HFF-Myc (cell line): ENCODE results near the gene DNAAF6.

Experiments
- DNase-seq: peaks from one replicate; pipeline ENCODE4 v3.0.0-alpha.2; 2011; ENCODE audit warnings: low read depth; ENCODE audit errors: extremely low read depth
- H3K4me3 ChIP-seq: replicated peaks from 2 replicates; pipeline ENCODE4 v1.5.1; 2011; ENCODE audit warnings: low read depth, mild to moderate bottlenecking, control low read depth, low read length
- TF ChIP-seq, protein P1 (sequence below): IDR thresholded peaks from 2 replicates; pipeline ENCODE4 v1.5.1; 2012; ENCODE audit warnings: mild to moderate bottlenecking, low read depth, low read length, control low read depth; ENCODE audit errors: missing control alignments

DNAAF6 gene

DNA sequence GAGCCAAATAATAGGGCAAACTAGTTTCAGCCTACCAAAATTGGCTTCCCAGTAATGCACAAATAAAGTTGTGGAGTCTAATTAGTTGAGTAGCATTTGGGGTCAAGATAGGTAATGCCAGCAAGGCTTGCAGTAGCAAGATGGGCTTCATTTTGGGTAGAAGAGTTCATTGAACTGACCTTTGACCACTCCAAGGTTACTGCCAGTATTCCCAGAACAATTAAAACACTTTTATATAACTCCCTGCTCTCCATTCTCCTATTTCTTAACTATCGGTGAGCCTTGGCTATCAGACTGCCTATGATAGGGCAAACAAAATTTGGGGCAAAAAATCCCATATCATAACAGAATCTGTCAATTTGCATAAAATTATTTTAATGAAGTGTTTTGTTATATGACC is 7.1 kb downstream of the DNAAF6 start:
- DNase-seq, result no peak
- H3K4me3 ChIP-seq, result no peak overlapping the region
- TF ChIP-seq, protein P1, sequence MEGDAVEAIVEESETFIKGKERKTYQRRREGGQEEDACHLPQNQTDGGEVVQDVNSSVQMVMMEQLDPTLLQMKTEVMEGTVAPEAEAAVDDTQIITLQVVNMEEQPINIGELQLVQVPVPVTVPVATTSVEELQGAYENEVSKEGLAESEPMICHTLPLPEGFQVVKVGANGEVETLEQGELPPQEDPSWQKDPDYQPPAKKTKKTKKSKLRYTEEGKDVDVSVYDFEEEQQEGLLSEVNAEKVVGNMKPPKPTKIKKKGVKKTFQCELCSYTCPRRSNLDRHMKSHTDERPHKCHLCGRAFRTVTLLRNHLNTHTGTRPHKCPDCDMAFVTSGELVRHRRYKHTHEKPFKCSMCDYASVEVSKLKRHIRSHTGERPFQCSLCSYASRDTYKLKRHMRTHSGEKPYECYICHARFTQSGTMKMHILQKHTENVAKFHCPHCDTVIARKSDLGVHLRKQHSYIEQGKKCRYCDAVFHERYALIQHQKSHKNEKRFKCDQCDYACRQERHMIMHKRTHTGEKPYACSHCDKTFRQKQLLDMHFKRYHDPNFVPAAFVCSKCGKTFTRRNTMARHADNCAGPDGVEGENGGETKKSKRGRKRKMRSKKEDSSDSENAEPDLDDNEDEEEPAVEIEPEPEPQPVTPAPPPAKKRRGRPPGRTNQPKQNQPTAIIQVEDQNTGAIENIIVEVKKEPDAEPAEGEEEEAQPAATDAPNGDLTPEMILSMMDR, result no peak

DNA sequence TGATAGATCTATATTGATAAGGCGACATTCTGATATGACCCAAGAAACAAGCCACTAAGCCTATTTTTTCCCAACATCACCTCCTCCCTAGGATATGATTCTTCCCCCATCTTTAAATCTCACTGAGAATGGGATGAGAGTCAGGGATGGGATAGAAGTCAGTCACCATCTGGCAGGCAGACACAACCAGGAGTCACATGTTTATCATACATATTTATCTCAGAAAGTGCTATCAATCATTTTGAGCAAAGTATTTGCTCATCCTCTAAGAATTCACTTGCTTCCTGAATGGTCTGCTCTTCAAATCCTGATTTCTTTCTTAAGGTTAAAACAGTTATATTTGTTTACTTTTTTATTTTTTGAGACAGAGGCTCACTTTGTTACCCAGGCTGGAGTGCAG is 20.3 kb downstream of the DNAAF6 start:
- DNase-seq, result no peak
- no peak overlapping the region for H3K4me3 ChIP-seq
- TF ChIP-seq, protein P1, result no peak

- DNase-seq, result no peak
These were observed 21.5 kb downstream of the DNAAF6 start for GRCh38 chrX:107227780-107228485.

DNA sequence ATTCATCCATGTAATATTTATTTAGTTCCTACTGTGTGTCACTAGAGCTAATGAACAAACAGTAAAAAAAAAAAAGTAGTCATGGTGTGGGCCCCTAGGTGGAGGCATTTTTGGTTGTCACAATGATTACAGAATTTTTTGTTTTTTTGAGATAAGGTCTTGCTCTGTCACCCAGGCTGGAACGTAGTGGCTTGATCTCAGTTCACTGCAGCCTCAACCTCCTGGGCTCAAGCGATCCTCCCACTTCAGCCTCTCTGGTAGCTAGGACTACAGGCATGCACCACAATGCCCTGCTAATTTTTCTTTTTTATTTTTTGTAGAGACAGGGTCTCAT is 22.0 kb downstream of the DNAAF6 start:
- no peak for DNase-seq
- TF ChIP-seq, protein P1, result no peak
- H3K4me3 ChIP-seq, result no peak overlapping the region

More at GRCh38 chrX:107227780-107228485, 21.5 kb downstream of the DNAAF6 start:
- TF ChIP-seq, protein P1, result no peak
- H3K4me3 ChIP-seq, result no peak overlapping the region

GRCh38 chrX:107272431-107272921 is 66.1 kb downstream of the DNAAF6 start:
- DNase-seq, result no peak
- H3K4me3 ChIP-seq, result no peak overlapping the region
- TF ChIP-seq, protein P1, result no peak

DNA sequence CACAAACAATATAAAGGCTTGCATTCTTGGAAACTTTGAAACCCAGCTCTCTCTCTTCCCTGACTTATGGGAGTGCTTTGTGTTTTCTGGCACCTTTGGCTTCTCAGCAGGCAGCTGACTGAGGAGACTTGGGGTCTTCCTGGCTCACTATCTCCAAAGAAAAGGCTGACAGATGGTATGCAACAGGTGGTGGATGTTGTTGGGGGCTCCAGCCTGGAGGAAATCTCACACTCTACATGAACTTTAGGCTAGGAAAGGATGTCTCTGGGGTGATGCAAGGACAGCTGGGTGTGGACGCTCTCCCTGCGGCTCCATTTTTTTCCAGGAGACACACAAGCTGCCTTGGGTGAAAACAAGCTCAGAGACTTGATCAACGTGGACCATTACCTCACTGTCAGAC is 67.4 kb downstream of the DNAAF6 start:
- no peak overlapping the region for H3K4me3 ChIP-seq
- DNase-seq, result no peak
- TF ChIP-seq, protein P1, result no peak

DNA sequence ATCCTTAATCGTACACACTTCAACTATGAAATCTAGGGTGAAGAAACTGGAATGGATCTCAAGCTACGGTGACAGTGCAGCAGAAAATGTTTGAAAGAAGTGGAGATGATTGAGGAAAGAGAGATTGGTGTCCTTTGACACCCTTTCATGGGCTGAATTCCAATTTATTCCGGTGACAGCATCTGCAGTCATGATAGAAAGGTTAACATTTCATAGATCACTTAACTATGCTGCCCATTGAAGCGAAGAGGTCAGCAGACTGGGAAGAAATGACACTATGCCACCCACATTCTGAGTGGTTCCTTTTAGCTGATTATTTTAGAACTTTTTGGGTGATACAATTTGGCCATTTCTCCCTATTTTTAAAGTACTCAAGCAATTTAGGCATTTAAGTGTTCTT is 82.3 kb downstream of the DNAAF6 start:
- TF ChIP-seq, protein P1, result no peak
- no peak for DNase-seq
- H3K4me3 ChIP-seq, result no peak overlapping the region
